GM19372 (cell line): ENCODE data around the gene CLSTN2.

Experiments used
- ATAC-seq: cut with Tn5 transposase; IDR thresholded peaks from one replicate; pipeline ENCODE4 v1.9.1; 2021; ENCODE audit warnings: mild to moderate bottlenecking, low read depth, moderate library complexity; ENCODE audit not compliant: unreplicated experiment

The CLSTN2 gene

DNA sequence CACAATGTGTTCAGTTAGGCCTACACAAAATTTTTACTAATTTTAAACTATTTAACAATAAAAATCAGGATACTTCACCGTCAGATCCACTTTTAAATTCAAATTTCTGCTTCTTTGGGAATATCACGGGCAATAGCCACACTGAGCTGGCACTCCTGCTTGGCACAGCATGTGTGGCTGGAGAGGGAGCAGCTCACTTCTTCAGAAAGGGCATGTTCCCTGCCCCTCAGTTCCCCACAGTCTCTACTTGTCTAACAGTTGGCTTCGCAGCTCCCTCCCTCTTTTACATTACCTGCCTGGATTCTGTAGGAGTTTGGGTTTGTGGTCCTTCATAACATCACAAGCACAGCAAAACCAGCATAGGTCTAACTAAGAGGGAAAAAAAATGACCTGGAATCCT lies 666.9 kb downstream of the CLSTN2 start:
- ATAC-seq, result no peak

DNA sequence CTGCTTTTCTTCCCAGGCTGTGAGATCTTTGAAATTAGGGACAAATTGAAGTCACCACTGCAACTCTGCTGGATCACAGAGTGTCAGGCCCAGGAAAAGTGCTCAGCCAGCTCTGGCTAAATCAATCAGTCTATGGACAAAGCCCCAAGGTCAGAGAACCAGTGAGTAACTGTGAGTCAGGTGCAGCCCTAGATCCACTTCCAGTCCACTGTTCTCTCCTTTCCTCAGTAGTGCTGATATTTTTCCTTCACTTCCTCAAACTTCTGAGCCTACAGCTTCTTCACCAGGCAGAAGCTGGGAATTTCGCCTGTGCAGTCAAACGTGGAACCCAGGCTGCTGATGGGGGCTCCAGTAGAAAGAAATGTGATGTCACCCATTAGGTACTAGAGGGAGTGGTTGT lies 667.8 kb downstream of the CLSTN2 start:
- no peak for ATAC-seq

DNA sequence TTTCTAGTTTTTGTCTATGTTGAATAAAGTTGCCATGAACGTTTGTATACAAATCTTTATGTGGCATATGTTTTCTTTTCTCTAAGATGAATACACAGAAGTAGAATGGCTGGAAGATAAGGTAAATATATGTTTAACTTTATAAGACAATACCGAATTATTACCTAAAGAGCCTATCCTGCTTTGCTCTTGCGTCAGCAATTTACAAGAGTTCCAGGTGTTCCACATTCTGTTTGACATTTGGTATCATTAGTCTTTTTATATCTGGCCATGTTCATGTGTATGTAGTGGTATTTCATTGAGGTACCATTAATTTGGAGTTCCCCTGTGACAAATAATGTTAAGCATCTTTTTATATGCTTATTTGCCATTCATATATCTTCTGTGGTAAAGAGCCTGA lies 668.8 kb downstream of the CLSTN2 start:
- no peak for ATAC-seq

DNA sequence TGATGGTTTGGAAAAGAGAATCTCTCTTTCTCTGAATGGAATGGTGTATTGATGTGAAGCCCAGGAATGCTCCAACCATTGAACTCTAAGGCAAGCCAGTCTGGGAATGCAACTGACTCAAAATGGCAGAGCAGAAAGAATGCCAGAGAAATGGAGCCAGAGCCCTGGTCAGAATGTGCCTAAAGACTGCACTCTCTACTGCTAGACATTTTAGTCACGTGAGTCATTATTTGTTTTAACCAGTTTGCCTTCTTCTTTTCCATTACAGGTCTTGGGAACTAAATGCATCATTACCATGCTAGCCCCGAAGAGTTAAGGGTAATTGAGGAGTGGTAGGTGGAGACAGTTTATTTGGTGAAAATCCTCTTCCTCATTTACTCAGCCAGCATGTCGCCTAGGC lies 675.6 kb downstream of the CLSTN2 start:
- ATAC-seq, result no peak

DNA sequence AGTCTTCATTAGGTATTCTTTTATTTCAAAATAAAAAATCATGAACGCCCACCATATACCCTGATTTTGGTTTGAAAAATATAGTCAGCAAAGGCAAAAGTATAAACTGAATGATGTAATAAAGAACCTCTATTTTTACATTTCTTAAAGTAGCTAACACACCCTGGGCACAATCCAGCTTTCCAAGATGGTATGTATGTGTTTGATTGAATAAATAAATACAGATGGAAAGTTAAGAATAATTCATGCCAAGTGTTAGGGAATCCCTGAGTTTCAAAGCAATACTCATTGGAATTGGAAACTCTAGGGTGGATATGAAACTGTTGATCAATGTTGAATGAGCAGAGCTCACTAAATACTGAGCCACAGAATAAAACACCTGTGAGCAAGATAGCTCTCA lies 679.0 kb downstream of the CLSTN2 start:
- ATAC-seq, result no peak

DNA sequence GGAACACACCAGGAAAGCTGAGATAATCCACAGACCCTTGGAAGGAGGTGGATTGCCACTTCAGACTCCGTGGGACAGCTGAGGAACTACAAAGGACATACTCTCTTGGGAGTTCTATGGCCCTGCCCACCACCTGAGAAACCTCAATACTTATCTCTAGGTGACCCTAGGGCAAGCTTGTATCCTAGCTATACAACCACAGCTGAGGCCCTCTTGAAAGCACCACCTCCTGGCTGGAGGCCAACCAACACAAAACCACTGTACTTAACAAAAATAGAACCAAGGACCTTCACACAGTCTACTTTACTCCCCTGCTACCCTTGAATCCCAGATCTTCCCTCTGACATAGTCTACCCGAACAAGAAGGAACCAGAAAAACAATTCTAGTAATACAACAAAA lies 682.1 kb downstream of the CLSTN2 start:
- ATAC-seq, result no peak

DNA sequence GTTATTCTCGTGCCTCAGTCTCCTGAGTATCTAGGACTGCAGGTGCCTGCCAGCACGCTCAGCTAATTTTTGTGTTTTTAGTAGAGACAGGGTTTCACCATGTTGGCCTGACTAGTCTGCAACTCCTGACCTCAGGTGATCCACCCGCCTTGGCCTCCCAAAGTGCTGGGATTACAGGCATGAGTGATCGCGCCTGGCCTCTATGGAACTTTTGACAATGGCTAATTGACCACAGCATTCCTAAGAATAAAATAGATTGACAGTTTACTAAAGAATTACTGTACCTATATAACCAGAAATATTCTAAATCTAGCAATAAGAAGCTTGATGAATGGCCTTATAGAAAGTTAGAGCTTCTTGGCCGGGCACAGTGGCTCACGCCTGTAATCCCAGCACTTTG lies 691.9 kb downstream of the CLSTN2 start:
- ATAC-seq, result no peak
